K562 (cell line): ENCODE measurements around the gene BTG2. TPM values are rescaled to one million over a fixed set of nuclear protein-coding genes. Genes with fewer than 3 reads are reported as not detected.

Experiments
- CBFA2T2 ChIP-seq: fragments of 450-650 bp; conservative IDR thresholded peaks from 2 replicates; pipeline ENCODE4 v1.6.1; 2017; ENCODE audit warnings: mild to moderate bottlenecking
- E2F3 ChIP-seq: fragments of 250-450 bp; sonication (Bioruptor Pico); IDR thresholded peaks from 2 replicates; pipeline ENCODE4 v1.4.0; 2020; ENCODE audit warnings: mild to moderate bottlenecking
- JUND ChIP-seq, 2 experiments: IDR thresholded peaks; 2 replicates in 1 of 2; 3 replicates in 1 of 2; pipeline ENCODE4 v1.6.1; 2011; ENCODE audit warnings: borderline replicate concordance in 2 of 2, low read depth in 2 of 2, low read length in 2 of 2, improper control_type of control experiment in 1 of 2, missing biosample characterization in 1 of 2, missing genetic modification characterization in 1 of 2, missing genetic modification reagents in 1 of 2
- MYC ChIP-seq, 2 experiments: fragments of 250-450 bp in 1 of 2; sonication (Bioruptor Pico) in 1 of 2; IDR thresholded peaks; 2 replicates each; pipeline versions ENCODE4 v1.5.1 to v1.6.1; 2012 to 2021; ENCODE audit warnings: low read depth in 2 of 2, borderline replicate concordance in 1 of 2, improper control_type of control experiment in 1 of 2, low read length in 1 of 2, mild to moderate bottlenecking in 1 of 2, moderate library complexity in 1 of 2
- PYGO2 ChIP-seq: fragments of 450-650 bp; IDR thresholded peaks from 2 replicates; pipeline ENCODE4 v1.6.1; 2016; ENCODE audit warnings: mild to moderate bottlenecking, missing genetic modification characterization, moderate library complexity, missing compliant biosample characterization
- SRF ChIP-seq, 2 experiments: fragments of 250-450, 450-650 bp in 1 of 2; sonication (Bioruptor Pico) in 1 of 2; sonication (generic) in 1 of 2; formaldehyde crosslinking; IDR thresholded peaks; 2 replicates each; pipeline versions ENCODE4 v1.5.0 to v1.5.1; 2020 to 2022; ENCODE audit warnings: mild to moderate bottlenecking in 1 of 2, missing genetic modification reagents in 1 of 2
- TEAD2 ChIP-seq: fragments of 450-650 bp; IDR thresholded peaks from 2 replicates; pipeline ENCODE4 v1.6.1; 2016; ENCODE audit warnings: missing genetic modification characterization, control low read depth, missing compliant biosample characterization
- ZFP36 ChIP-seq: fragments of 150-350 bp; IDR thresholded peaks from 2 replicates; pipeline ENCODE4 v1.6.1; 2018; ENCODE audit warnings: low read length, low read depth; ENCODE audit not compliant: partially characterized antibody
- ZNF695 ChIP-seq: fragments of 450-650 bp; formaldehyde crosslinking; IDR thresholded peaks from 2 replicates; pipeline ENCODE4 v1.4.0; 2020; ENCODE audit warnings: mild to moderate bottlenecking, moderate library complexity
- polyA plus RNA-seq, 8 experiments: library from polyadenylated mRNA; depleted of rRNA in 4 of 8; stranded (reverse) in 5 of 8; unstranded in 3 of 8; fragments of >200 nt; fragmentation: Nextera tagmentation in 2 of 8; fragmentation: Illumina TruSeq in 1 of 8; extraction: Ambion mirVana in 2 of 8; extraction: Trizol in 1 of 8; gene quantifications; 2 replicates each; pipeline versions ENCODE4 v1.2.1 to v1.2.3, GENCODE V29; 2011 to 2014; ENCODE audit warnings: inconsistent platforms in 1 of 8, missing spikeins in 1 of 8
- total RNA-seq, 7 experiments: library from RNA; depleted of rRNA in 6 of 7; stranded (reverse); fragments of >200 nt in 6 of 7; fragmentation: Illumina TruSeq in 2 of 7; extraction: Trizol in 2 of 7; gene quantifications; 2 replicates each; pipeline versions ENCODE4 v1.2.1 to v1.2.3, GENCODE V29; 2011 to 2021; ENCODE audit warnings: low replicate concordance in 1 of 7
- TF ChIP-seq, protein P1 (sequence below), 2 experiments: fragments of 450-650 bp in 1 of 2; sonication (generic) in 1 of 2; formaldehyde crosslinking in 1 of 2; IDR thresholded peaks in 1 of 2; conservative IDR thresholded peaks in 1 of 2; 2 replicates each; pipeline versions ENCODE4 v1.6.1 to v1.8.1; 2016 to 2023; ENCODE audit warnings: mild to moderate bottlenecking in 2 of 2, moderate library complexity in 2 of 2, inconsistent platforms in 1 of 2, missing genetic modification reagents in 1 of 2

The BTG2 gene
- total and polyA plus RNA-seq, 9 of the 15 experiments (the other 6 are each of a cell fraction or from before 2014, with no cell fraction given): 2.3 to 41.9 (median 8.7) TPM

GRCh38 chr1:203290261-203291089 lies 14.8 kb upstream of the BTG2 start (continued):
- TF ChIP-seq, protein P1, sequence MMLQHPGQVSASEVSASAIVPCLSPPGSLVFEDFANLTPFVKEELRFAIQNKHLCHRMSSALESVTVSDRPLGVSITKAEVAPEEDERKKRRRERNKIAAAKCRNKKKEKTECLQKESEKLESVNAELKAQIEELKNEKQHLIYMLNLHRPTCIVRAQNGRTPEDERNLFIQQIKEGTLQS (IDR thresholded peaks at IDR 0.05): peak; percentile 56
- TF ChIP-seq, protein P1 (CRISPR knock-in tag; conservative IDR thresholded peaks at IDR 0.05): no peak
- TF ChIP-seq PYGO2 (tag) (0 out of 2 replicates have a peak, but pooled peaks have one; percentile 30), JUND (IDR thresholded peaks at IDR 0.05; ENCODE audit: borderline replicate concordance, low read depth, low read length) (peak; percentile 9; the same call in 1 of the 2 replicates), JUND (tag; IDR thresholded peaks at IDR 0.05; ENCODE audit: borderline replicate concordance, low read depth, low read length) (peak; percentile 57; the same call in 1 of the 3 replicates), SRF (CRISPR knock-in tag; IDR thresholded peaks at IDR 0.05) (peak; percentile 97 to 100), MYC (IDR thresholded peaks at IDR 0.05; ENCODE audit: low read depth, low read length) (0 out of 2 replicates have a peak, but pooled peaks have one; percentile 13), MYC (CRISPR knock-in tag; IDR thresholded peaks at IDR 0.05; ENCODE audit: borderline replicate concordance, low read depth) (no peak), ZFP36 (peak; percentile 83), ZNF695 (CRISPR knock-in tag) (no peak), TEAD2 (tag) (no peak), CBFA2T2 (peak; percentile 28; the same call in 1 of the 2 replicates), E2F3 (CRISPR knock-in tag) (0 out of 2 replicates have a peak, but pooled peaks have one; percentile 18)
